SK-N-SH (cell line): Measurements from ENCODE around the gene TMA7.

Experiments used
- ELF1 ChIP-seq: IDR thresholded peaks from 2 replicates; pipeline ENCODE4 v1.4.0; 2012
- EP300 ChIP-seq, 2 experiments: IDR thresholded peaks; 2 replicates each; pipeline versions ENCODE4 v1.4.0 to v1.6.1; 2012; ENCODE audit warnings: borderline replicate concordance in 1 of 2, low read depth in 1 of 2, low read length in 1 of 2
- EZH2phosphoT487 ChIP-seq: fragments of 200-600 bp; sonication (generic); IDR thresholded peaks from 2 replicates; pipeline ENCODE4 v1.6.1; 2017; ENCODE audit warnings: low read depth, mixed run types, mild to moderate bottlenecking, antibody characterized with exemption, moderate library complexity, borderline replicate concordance
- FOXM1 ChIP-seq: IDR thresholded peaks from 2 replicates; pipeline ENCODE4 v1.4.0; 2012; ENCODE audit warnings: low read depth, mild to moderate bottlenecking
- GABPA ChIP-seq: IDR thresholded peaks from 2 replicates; pipeline ENCODE4 v1.4.0; 2012; ENCODE audit warnings: low read depth, mild to moderate bottlenecking
- JUND ChIP-seq: IDR thresholded peaks from 2 replicates; pipeline ENCODE4 v1.4.0; 2012
- MXI1 ChIP-seq: IDR thresholded peaks from 2 replicates; pipeline ENCODE4 v1.6.1; 2012; ENCODE audit warnings: mild to moderate bottlenecking, low read depth, low read length, improper control_type of control experiment
- NRF1 ChIP-seq: IDR thresholded peaks from 2 replicates; pipeline ENCODE4 v1.6.1; 2012; ENCODE audit warnings: low read depth, mild to moderate bottlenecking, low read length
- SMC3 ChIP-seq: IDR thresholded peaks from 2 replicates; pipeline ENCODE4 v1.6.1; 2012; ENCODE audit warnings: low read depth, low read length, improper control_type of control experiment
- TCF12 ChIP-seq: IDR thresholded peaks from 2 replicates; pipeline ENCODE4 v1.4.0; 2012
- YY1 ChIP-seq: IDR thresholded peaks from 2 replicates; pipeline ENCODE4 v1.4.0; 2012; ENCODE audit warnings: low read depth, mild to moderate bottlenecking
- TF ChIP-seq, protein P1 (sequence below): fragments of 200-600 bp; sonication (generic); IDR thresholded peaks from 2 replicates; pipeline ENCODE4 v1.6.1; 2017; ENCODE audit warnings: antibody characterized with exemption, mild to moderate bottlenecking, moderate library complexity
- TF ChIP-seq, protein P2 (sequence below): IDR thresholded peaks from 2 replicates; pipeline ENCODE4 v1.4.0; 2012; ENCODE audit warnings: low read depth, borderline replicate concordance

DNA sequence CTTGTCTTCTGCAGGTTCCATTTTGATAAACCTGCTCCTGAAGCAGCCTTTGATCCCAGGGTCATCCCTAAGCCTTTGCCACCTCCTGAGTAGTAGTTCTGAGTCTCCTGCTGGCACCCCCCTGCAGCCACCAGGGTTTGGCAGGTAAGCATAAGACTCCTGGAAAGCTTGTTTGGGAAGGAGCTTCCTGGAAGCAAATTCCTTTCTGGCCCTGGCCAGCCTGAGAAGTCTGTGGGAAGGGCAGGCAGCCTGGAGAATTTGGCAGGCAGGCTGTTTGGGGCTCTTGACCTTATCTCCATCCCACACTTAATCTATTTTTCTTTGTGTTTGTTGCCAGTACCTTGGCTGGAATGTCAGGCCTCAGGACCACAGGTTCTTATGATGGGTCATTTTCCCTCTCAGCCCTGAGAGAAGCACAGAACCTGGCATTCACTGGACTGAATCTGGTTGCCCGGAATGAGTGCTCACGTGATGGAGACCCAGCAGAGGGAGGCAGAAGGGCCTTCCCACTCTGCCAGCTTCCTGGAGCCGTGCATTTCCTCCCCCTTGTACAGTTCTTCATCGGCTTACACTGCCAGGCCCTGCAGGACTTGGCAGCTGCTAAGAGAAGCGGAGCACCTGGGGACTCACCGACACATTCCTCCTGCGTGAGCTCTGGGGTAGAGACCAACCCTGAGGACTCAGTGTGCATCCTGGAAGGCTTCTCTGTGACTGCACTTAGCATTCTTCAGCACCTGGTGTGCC lies 19.9 kb downstream of the TMA7 start:
- TF ChIP-seq EP300 (IDR thresholded peaks at IDR 0.05; ENCODE audit: borderline replicate concordance in 1 of 2, low read depth in 1 of 2, low read length in 1 of 2) = no peak
- TF ChIP-seq ELF1 = no peak
- TF ChIP-seq, protein P1, sequence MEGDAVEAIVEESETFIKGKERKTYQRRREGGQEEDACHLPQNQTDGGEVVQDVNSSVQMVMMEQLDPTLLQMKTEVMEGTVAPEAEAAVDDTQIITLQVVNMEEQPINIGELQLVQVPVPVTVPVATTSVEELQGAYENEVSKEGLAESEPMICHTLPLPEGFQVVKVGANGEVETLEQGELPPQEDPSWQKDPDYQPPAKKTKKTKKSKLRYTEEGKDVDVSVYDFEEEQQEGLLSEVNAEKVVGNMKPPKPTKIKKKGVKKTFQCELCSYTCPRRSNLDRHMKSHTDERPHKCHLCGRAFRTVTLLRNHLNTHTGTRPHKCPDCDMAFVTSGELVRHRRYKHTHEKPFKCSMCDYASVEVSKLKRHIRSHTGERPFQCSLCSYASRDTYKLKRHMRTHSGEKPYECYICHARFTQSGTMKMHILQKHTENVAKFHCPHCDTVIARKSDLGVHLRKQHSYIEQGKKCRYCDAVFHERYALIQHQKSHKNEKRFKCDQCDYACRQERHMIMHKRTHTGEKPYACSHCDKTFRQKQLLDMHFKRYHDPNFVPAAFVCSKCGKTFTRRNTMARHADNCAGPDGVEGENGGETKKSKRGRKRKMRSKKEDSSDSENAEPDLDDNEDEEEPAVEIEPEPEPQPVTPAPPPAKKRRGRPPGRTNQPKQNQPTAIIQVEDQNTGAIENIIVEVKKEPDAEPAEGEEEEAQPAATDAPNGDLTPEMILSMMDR = no peak
- no peak for TF ChIP-seq TCF12
- no peak for TF ChIP-seq MXI1
- no peak for TF ChIP-seq YY1
- no peak for TF ChIP-seq NRF1
- TF ChIP-seq, protein P2, sequence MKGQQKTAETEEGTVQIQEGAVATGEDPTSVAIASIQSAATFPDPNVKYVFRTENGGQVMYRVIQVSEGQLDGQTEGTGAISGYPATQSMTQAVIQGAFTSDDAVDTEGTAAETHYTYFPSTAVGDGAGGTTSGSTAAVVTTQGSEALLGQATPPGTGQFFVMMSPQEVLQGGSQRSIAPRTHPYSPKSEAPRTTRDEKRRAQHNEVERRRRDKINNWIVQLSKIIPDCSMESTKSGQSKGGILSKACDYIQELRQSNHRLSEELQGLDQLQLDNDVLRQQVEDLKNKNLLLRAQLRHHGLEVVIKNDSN = no peak
- TF ChIP-seq EZH2phosphoT487 = no peak
- TF ChIP-seq SMC3 = no peak
- no peak for TF ChIP-seq FOXM1
- TF ChIP-seq GABPA = no peak
- no peak for TF ChIP-seq JUND
